Lower leg skin (tissue), 3 donors: ENCODE data around the gene GRAMD4.

Source experiments
- CTCF ChIP-seq, 3 donors: fragments of 450-650 bp; IDR thresholded peaks; one replicate each; pipeline ENCODE4 v1.5.1; 2016; ENCODE audit warnings: antibody characterized with exemption in 3 of 3, mild to moderate bottlenecking in 3 of 3, moderate library complexity in 2 of 3
- POLR2A ChIP-seq, 2 donors: fragments of 450-650 bp; IDR thresholded peaks; one replicate each; pipeline ENCODE4 v1.6.1; 2016 to 2017; ENCODE audit warnings: antibody characterized with exemption in 2 of 2, mild to moderate bottlenecking in 1 of 2, moderate library complexity in 1 of 2

- no peak for TF ChIP-seq CTCF (IDR thresholded peaks at IDR 0.05)
- no peak for TF ChIP-seq POLR2A (IDR thresholded peaks at IDR 0.05)
These were observed 15.6 kb downstream of the GRAMD4 start for GRCh38 chr22:46635756-46636155.
